ENCODE measurements around the gene ZCCHC13.
"Not testable (repeated sequence)": the region's sequence is repeated elsewhere in the genome, so short reads cannot be mapped to it uniquely, and the experiment has no call there.

Gene ZCCHC13

DNA sequence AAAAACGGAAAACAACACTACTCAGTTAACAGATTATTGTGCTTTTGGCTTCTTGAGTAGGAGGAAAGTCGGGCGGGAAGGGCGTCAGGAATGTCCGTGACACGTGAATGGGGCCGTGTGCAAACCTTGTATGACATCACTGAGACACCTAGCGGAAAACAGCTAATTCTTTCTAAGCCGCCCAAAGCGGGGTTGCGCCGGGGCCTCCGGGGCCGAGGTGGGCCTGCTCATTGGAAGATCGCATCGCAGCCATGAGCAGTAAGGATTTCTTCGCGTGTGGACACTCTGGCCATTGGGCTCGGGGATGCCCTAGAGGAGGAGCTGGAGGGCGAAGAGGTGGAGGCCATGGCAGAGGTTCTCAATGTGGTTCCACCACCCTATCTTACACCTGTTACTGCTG lies at the start of gene ZCCHC13:
TSS of gene ZCCHC13 (plus strand) at position 165 of the 400 bp plus-strand sequence. CDS start at position 252, 87 bp downstream.
- no peak for DNase-seq

DNA sequence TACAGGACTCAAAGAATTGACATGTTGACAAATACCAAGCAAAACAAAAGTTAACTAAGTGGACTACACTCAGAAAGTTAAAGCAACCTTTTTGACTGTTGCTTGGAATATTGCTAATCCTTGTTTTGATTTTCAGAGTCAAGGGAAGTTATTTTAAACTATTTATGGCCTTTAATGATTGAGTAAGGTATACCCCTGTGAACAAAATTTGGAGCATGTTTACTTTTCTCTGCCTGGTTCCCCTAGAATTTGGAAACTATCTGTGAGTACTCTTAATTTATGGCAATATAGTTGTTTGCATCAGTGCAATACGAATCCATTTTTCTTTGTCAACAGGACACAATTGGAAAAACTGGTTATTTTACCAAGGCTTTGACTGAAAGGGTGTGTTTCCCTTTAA lies 45.9 kb upstream of the ZCCHC13 start:
- not testable (repeated sequence) for DNase-seq

DNA sequence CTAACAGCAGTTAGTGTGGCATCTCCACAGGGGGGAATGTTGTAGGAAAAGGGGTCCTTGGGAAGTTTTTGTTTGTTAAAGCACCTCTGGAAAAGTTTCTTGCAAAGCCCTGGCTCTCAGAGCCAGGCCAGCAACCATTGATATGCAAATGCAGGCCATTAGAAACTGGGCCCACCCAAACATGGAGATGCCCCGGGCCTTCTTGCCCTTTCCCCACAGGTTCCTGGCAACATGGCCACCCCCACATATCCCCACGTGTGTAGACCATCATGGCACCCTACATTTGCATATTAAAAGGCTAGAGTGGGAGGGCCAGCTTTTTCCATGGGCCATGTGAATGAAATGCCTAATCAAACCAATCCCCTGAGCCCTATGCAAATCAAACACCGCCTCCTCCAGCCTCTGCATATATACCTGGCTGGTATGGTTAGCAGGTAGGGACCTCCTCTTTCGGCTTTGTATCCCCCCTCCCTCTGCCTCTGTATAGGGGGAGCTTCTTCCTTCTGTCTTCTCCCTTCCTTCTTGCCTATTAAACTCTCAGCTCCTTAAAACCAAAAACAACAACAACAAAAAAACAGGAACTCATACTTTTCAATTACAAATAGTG lies 44.0 kb upstream of the ZCCHC13 start:
- DNase-seq, result no peak

DNA sequence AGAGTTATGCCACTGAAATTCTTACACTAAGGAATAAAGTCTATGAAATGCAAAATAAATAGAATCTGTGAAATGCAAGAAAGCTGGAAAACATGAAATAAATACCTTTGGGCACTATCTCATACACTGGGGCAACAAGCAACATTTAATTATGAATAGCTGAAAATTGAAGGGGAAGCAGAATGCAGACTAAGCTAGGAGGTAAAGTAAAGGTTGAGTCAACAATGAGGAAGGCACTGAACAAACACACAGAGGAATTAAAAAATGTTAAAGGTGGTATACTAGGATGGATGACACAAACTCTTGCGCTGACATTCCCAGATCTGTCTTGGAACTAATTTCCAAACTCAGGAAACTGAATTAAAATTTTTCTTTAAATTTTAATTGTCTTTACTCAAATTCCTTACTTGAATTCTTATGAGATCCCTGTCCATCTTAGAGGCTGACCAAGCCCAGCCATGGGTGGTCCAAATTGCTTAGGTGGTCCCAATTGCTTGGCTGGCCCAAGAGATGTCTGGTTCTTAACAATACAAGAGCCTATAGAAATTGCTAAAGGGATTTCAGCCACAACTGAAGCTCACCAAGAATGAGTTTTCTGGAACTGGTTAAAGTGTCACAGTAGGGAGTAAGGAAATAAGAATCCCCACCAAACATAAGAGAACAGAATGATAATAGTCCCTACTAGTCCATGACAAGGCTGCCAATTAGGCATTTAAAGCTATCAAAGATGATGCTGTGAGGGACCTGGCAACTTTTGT lies 41.3 kb upstream of the ZCCHC13 start:
- no peak for DNase-seq

DNA sequence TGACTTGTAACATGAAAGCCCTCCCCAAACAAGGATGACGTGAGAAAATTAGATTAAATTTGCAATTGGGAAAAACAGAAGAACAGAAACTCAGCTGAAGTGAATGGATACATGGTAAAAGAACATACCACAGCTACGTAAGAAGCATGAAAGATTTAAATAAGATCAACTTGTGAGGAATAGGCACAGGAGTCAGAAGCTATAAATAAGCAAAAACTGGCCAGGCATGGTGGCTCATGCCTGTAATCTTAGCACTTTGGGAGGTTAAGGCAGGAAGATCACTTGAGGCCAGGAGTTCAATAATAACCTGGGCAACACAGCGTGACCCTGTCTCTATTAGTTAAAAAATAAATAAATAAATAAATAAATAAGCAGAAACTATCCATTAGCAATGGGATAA lies 33.6 kb upstream of the ZCCHC13 start:
- DNase-seq, result no peak

DNA sequence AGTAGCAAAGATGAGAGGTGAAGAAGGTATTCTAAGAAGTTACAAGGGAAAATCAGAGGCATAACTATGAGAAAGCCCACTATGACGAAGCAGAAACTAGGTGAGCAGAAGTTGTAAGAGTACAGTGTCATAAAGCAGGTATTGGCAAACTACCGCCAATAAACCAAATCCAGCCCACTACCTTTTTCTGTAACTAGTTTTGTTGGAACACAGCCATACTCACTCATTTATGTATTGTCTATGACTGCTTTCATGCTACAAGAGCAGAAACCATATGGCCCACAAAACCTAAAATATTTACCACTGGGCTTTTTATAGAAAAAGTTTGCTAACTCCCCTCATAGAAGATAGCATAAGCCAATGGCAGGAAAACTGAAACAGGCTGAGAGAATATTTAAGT lies 31.8 kb upstream of the ZCCHC13 start:
- no peak for DNase-seq

DNA sequence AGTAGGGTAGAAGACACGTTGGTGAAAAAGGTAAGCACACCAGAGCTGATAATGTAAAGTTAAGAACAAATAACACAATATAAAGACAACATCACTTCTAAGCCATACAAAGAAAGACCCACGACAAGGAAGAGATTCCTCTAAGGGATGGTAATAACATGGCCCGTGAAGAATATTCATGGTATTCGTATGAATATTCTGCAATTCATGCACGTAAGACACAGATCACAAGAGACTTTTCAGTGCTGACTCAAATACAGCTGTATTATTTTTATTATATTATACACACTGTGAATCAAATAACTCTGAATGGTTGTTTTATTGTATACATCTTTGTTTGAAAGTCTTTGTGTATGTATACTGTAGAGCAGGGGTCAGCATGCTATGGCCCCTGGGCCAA lies 29.5 kb upstream of the ZCCHC13 start:
- DNase-seq, result no peak

DNA sequence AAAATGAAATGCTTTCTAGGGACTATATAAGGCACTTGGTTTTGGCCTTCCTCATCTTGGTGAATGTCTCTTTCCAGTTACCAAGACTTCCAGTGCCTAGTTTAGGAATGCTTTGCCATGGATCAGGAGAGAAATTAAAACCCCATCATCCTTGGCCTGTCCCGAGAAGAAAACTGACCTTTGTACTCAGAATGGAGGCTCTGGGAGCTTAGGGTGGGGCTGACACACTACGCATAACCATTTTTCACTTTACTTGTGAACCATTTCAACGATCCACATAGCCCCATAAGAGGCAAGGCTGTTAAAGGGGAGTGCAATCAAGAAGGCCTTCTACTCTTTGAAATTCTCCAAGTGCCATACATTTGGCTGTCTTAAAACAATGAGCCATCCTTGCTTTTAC lies 26.7 kb upstream of the ZCCHC13 start:
- DNase-seq, result no peak

DNA sequence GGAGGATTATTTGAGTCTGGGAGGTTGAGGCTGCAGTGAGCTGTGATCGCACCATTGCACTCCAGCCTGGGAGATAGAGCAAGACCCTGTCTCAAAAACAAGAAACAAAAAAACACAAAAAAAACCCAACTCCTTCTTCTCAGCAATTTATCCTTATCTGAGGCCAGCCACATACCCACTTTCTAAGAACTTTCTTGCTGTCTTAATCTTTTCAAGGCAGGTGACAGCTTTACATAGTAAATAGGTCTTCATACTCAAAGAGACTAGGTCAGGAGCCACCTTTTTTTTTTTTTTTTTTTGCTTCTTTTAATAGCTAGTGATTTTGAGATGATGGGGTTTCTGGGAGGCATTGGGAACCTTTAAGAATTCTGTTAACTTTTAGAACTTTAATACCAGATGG lies 26.1 kb upstream of the ZCCHC13 start:
- DNase-seq, result no peak

DNA sequence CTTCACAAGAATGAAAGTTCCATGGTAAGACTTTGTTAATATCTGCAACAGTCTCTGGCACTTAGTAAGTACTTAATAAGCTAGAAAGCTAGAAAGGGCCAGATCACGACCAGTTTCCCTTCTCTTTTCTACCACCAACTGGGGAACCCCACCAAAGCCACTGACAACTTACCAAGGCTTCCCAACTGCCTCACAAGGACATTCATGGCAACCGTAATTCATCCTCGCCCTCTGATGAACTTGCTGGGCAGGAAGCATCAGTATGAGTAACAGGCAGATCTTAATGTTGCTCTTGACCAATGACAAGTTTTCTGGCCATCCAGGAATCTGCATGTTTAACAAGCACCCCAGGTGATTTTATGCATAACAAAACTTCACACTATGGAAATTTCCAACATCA lies 23.2 kb upstream of the ZCCHC13 start:
- no peak for DNase-seq

DNA sequence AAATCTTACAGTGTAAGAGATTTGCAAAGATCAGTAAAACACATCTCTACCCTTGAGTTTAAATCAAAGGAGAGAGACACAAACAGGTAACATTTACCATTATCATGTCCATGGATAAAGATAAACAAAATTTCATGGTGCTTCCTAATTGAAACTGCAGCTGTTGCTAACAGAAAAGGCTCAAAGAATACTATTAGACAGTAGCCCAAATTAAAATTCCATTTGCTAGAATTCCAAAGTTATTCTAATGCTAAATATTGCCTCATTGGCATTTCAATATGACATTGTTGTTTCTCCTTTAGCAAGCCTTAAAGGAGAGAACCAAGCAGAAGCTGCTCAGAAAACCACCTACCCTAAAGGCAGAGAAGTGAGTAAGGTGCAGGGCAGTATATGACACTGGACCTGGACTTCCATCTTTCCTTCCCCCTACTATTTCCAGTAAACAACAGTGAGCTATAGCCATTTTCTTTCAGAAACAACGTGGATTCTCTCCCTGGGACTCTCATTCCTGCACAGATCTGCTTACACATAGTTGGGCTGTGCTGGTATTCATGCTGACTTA lies 19.5 kb upstream of the ZCCHC13 start:
- DNase-seq, result no peak

DNA sequence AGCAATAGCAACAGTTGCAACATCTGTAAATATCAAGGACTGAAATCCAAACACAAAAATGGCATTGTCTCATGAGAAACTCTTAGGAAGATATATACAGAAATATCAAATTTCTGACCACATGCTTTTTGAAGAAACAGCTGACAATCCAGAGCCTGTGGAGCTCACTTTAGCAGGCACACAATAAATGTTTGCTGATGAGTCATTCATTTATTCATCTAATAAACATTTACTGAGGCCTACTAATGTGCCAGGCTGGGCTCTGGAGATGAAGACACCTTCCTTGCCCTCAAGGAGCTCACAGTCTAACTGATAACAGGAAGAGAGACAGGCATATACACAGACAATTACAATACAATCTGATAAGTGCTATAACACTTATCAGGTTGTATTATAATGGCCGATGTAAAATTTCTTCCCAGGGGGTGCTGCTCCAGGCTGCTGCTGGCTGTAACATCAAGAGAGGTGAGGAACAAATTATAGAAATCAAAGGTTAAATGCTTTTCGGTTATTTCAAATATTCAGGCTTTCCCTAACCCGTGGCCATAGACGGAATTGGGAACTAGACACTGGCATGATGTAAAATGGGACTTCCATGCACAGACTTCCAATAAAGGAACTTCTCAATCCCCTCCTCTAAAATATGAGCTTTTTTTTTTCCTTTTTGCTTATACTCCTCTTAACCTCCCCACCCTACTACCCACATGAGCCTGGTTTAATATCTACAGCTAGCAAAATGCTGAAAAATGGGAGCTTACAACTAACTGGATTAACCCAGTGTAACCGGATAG lies 16.8 kb upstream of the ZCCHC13 start:
- DNase-seq, result no peak

DNA sequence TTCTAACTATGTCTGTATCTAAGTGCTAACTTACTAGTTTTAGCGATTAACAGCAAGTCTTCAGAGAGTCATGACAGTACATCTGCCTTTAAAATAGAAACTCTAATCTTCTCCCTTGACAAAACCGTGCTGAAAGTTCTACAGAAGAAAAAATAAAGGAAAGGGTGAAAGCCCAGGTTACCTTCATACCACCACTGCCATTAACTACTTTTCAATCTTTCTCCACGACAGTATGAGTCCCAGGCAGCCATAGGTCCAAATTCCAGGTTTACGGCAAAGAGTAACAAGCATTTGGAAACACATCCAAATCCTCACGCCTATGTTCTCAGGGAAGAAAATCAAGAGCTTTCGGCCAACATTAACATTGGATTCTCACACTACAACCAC lies 12.4 kb upstream of the ZCCHC13 start:
- no peak for DNase-seq

DNA sequence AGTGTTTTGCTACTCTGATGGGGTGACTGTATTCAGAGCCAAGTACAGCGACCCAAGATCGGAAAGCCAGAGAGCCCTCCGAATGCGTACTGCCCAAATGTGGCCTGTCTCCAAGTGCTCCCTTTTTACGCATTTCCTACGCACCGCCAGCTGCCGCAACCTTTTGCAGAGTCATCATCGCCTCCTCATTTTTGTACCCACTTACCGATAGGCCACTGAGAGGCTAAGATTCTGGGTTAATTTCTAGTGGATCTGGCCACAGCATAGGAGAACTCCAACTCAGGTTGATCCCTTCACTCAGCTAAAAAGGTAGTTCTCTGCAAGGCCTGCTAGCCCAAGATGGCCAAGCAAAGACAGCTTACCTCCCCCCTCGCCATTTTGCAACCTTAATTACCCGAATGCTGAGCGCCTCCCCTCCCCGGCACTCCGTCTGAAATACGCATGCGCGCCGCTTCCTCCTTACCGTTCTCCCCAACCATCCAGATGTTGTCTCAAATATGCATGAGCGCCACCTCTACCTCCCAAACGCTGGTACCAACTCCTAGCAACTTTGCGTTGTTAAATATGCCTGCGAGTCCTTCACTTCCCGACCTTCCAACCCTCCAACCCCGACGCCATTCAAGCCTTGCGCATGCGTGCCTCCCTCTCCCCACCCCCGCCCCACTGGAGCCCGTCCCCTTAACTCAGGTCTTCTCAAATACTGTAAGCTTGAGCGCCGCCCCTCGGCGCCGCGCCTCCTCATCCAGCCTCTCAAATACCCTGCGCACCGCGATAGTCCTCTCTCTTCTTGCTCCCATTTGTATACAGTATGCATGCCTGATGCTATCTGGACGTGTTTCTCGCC lies 11.8 kb upstream of the ZCCHC13 start:
- no peak for DNase-seq

DNA sequence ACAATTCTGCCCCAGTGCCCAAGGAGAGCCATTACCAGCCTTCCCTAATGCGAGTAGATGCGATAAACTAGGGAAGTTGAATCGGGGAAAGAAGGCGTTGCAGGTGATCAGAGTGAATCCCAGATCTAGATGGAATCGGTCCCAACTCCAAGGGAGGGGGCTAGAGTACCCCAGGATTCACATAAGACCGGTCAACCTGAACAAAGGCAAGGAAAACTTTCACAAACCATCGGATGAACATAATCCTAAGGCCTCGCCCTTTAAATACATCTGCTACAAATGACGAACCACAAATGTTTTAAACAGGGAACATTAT lies 11.2 kb upstream of the ZCCHC13 start:
- no peak for DNase-seq

DNA sequence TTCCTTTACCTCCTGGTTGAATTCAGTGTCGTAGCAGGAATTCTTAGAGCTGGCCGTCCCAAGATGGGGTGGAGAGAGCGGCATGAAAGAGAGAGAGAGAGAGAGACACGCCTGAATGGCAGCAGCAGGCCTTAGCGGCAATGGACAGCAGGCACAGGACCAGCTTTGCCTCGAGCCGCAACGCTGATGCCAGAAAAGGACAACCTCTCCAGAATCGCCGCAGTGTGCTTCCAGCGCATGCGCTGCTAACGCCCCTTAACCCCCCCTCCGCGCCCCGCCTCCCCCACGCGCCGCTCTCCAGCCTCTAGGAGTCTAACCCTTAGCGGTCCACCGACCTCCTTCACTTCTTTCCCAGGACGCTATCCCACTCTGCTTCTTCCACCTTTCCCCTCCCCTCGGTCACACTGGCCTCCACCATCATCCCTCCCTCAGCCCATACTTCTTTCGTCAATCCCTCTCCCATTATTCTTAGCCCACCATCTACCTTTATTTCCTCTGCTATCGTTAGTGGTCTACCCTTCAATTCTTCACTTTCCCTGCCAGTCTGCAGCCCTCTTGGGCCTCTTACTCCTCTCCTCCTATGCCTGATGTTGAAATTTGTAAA lies 10.5 kb upstream of the ZCCHC13 start:
- no peak for DNase-seq

DNA sequence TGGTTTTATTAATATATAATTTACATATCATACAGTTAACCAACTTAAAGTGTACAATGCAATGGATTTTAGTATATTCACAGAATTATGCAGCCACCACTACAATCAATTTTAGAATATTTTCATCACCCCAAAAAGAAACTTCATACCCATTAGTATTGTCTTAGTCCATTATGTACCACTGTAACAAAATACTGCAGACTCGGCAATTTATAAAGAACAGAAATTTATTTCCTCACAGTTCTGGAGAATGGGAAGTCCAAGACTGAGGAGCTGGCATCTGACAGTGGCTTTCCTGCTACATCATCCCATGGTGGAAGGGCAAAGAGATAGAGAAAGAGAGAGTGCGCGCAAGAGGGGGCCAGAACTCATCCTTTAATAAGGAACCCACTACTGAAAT lies 8.9 kb upstream of the ZCCHC13 start:
- DNase-seq, result no peak

DNA sequence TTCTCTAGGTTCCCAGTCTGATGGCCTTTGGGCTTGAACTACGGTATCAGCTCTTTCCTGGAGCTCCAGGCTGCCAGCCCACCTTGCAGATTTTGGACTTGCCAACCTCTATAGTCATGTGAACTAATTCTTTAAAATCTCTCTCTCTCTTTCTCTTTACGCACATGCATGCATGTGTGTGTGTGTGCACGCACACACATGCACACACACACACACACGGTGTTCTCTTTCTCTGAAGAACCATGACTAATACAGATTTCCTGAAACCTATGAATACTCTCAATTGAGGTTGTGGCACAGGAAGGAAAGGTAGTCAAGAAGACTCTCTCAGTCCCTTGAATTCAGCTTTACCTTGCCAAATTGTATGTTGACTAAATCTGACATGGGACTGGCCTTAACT lies 6.2 kb upstream of the ZCCHC13 start:
- no peak for DNase-seq

DNA sequence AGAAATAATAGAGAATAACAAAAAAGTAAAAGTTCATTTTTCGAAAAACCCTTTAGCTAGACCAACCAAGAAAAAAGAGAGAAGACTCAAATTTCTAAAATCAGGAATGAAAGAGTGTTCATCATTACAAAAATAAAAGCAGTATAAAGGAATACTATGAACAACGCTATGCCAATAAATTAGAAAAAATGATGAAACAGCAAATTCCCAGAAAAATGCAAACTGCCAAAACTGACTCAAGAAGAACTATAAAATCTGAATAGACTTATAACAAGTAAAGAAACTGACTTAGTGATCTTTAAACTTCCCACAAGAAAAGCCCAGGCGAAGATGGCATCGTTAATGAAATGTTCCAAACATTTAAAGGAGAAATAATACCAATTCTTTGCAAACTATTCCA lies 3.1 kb upstream of the ZCCHC13 start:
- DNase-seq, result no peak

DNA sequence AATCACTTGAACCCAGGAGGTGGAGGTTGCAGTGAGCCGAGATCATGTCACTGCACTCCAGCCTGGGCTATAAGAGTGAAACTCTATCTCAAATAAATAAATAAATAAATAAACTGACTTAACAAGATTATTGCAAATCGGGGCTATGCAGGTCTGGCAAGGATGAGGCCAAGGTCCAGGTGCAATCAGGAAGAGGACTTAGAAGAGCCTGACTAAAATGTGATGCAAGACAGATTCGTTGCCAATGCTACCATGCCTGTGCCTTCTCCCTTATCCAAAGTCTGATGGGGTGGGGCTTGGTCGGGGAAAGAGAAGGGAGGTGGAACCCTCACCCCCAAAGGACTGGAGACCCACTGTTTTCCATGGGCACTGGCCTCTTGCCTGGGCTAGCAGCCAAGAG lies 14.7 kb downstream of the ZCCHC13 start:
- DNase-seq, result no peak

DNA sequence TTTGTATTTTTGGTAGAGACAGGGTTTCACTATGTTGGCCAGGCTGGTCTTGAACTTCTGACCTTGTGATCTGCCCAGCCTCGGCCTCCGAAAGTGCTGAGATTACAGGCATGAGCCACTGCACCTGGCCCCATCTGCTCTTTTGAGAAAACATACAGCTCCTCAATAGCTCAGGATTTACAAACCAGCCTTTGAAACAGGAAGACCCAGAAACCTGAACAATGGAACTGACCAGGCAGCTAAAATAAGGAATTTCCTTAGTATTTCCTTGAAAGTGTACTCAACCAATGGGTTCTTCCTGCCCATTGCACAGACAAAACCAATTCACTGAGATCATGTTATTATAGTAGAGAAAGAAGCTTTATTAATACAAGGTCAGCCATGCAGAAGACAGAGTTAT lies 15.3 kb downstream of the ZCCHC13 start:
- DNase-seq, result not testable (repeated sequence)

DNA sequence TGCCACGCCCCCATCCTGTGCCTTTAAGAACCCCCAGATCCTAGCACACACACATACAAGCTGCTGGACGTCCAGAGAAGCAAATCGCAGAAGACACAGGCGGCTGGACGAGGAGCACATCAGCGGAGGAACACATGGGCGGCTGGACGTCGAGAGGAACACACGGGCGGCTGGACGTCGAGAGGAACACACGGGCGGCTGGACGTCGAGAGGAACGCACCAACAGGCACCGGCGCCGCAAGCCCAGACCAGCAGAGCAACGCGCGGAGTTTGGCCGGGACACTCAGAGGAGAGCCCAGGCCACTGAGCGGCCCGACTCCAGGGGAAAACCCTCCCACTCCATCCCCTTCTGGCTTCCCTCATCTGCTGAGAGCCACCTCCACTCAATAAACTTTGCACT lies 17.2 kb downstream of the ZCCHC13 start:
- no peak for DNase-seq

DNA sequence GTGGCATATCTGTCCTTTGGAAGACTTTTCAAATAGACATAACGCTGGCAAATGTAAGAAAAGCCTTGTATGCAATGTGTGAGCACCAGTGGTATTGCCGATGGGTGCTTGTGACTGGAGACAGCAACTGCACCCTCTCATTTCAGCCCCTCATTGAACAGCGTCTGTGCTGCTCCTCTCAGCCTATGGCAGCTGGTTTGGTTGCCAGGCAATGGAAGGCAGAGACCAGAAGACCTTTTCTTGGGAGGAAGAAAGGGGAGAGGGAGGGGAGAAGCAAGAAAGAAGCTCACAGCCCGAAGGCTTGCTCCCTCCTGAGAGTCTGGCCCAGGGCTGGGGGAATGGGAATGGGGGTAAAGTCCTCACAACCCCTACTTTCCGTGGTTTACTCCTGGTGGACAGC lies 20.2 kb downstream of the ZCCHC13 start:
- DNase-seq, result no peak
